HEK293 (cell line): ENCODE data around the gene MVB12B.

Experiments
- MYNN ChIP-seq: fragments of 450-650 bp; formaldehyde crosslinking; IDR thresholded peaks from 2 replicates; pipeline ENCODE4 v1.5.1; 2016; ENCODE audit warnings: missing biosample characterization, missing genetic modification characterization, borderline replicate concordance
- REPIN1 ChIP-seq: fragments of 450-650 bp; formaldehyde crosslinking; IDR thresholded peaks from 2 replicates; pipeline ENCODE4 v1.5.1; 2017; ENCODE audit warnings: missing biosample characterization, missing genetic modification characterization, low read depth
- ZBTB8A ChIP-seq: fragments of 450-650 bp; formaldehyde crosslinking; IDR thresholded peaks from 2 replicates; pipeline ENCODE4 v1.5.1; 2016; ENCODE audit warnings: missing biosample characterization, missing genetic modification characterization
- ZNF335 ChIP-seq: fragments of 450-650 bp; formaldehyde crosslinking; conservative IDR thresholded peaks from 2 replicates; pipeline ENCODE4 v1.5.1; 2016; ENCODE audit warnings: missing biosample characterization, missing genetic modification characterization
- ZNF521 ChIP-seq: fragments of 450-650 bp; formaldehyde crosslinking; IDR thresholded peaks from 2 replicates; pipeline ENCODE4 v1.5.1; 2017; ENCODE audit warnings: missing biosample characterization, mild to moderate bottlenecking, missing genetic modification characterization
- ZNF544 ChIP-seq: fragments of 450-650 bp; formaldehyde crosslinking; IDR thresholded peaks from 2 replicates; pipeline ENCODE4 v1.5.0; 2017; ENCODE audit warnings: missing biosample characterization, missing genetic modification characterization
- ZNF571 ChIP-seq: fragments of 450-650 bp; formaldehyde crosslinking; IDR thresholded peaks from 2 replicates; pipeline ENCODE4 v1.5.0; 2017; ENCODE audit warnings: missing biosample characterization, missing genetic modification characterization
- ZNF776 ChIP-seq: fragments of 450-650 bp; formaldehyde crosslinking; IDR thresholded peaks from 2 replicates; pipeline ENCODE4 v1.5.0; 2017; ENCODE audit warnings: missing biosample characterization, missing genetic modification characterization, borderline replicate concordance
- TF ChIP-seq, protein P1 (sequence below): fragments of 450-650 bp; formaldehyde crosslinking; IDR thresholded peaks from 2 replicates; pipeline ENCODE4 v1.5.1; 2016; ENCODE audit warnings: missing biosample characterization, missing genetic modification characterization
- TF ChIP-seq, protein P2 (sequence below): fragments of 450-650 bp; formaldehyde crosslinking; IDR thresholded peaks from 2 replicates; pipeline ENCODE4 v1.5.1; 2016; ENCODE audit warnings: missing biosample characterization, missing genetic modification characterization
- TF ChIP-seq, protein P3 (sequence below): fragments of 450-650 bp; formaldehyde crosslinking; IDR thresholded peaks from 2 replicates; pipeline ENCODE4 v1.5.1; 2016; ENCODE audit warnings: missing biosample characterization, missing genetic modification characterization
- TF ChIP-seq, protein P4 (sequence below): fragments of 450-650 bp; formaldehyde crosslinking; IDR thresholded peaks from 2 replicates; pipeline ENCODE4 v1.5.1; 2016; ENCODE audit warnings: missing biosample characterization, missing genetic modification characterization, borderline replicate concordance

DNA sequence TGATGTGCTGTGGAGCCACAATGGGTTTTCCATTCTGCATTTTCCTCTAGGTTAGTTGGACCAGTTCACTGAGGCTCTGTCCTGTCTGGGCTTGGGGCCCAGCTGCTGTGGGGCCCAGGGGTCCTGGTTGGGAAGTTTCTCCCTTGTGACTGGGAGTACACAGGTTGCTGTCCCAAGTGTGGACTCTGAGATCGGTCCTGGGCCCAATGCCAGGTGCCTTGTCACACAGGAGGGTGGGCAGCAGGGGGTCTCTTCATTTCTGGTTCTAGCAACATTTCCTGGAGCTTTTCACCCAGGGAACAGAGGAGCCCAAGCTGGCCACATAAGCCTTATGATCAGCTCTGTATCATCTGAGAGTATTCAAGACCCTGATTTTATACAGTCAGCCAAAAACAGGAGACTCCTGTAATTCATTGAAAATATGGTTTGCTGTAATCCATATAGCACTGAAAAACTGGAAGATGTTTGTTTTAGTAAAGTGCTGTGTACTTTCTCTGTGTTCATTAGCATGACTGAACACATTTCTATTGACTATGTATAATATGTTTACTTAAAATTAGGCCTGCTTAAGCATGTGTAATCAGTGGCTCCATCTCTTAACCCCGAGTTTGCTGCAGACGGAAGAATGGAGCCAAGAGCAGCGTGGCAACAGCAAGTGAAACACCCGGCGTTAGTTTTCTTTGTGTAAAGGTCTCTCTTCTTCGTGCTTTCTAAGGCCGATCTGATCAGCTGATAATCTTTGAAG is 62.5 kb downstream of the MVB12B start:
- TF ChIP-seq, protein P1, sequence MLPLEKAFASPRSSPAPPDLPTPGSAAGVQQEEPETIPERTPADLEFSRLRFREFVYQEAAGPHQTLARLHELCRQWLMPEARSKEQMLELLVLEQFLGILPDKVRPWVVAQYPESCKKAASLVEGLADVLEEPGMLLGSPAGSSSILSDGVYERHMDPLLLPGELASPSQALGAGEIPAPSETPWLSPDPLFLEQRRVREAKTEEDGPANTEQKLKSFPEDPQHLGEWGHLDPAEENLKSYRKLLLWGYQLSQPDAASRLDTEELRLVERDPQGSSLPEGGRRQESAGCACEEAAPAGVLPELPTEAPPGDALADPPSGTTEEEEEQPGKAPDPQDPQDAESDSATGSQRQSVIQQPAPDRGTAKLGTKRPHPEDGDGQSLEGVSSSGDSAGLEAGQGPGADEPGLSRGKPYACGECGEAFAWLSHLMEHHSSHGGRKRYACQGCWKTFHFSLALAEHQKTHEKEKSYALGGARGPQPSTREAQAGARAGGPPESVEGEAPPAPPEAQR (tag by site-specific recombination): no peak
- TF ChIP-seq, protein P2, sequence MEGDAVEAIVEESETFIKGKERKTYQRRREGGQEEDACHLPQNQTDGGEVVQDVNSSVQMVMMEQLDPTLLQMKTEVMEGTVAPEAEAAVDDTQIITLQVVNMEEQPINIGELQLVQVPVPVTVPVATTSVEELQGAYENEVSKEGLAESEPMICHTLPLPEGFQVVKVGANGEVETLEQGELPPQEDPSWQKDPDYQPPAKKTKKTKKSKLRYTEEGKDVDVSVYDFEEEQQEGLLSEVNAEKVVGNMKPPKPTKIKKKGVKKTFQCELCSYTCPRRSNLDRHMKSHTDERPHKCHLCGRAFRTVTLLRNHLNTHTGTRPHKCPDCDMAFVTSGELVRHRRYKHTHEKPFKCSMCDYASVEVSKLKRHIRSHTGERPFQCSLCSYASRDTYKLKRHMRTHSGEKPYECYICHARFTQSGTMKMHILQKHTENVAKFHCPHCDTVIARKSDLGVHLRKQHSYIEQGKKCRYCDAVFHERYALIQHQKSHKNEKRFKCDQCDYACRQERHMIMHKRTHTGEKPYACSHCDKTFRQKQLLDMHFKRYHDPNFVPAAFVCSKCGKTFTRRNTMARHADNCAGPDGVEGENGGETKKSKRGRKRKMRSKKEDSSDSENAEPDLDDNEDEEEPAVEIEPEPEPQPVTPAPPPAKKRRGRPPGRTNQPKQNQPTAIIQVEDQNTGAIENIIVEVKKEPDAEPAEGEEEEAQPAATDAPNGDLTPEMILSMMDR (tag by site-specific recombination): no peak
- TF ChIP-seq ZNF776 (tag by site-specific recombination) (no peak), ZNF544 (tag by site-specific recombination) (no peak), ZNF521 (tag by site-specific recombination) (no peak), ZNF335 (tag by site-specific recombination) (no peak), MYNN (tag by site-specific recombination) (no peak), ZNF571 (tag by site-specific recombination) (no peak), ZBTB8A (no peak), REPIN1 (tag by site-specific recombination) (no peak)
- TF ChIP-seq, protein P3, sequence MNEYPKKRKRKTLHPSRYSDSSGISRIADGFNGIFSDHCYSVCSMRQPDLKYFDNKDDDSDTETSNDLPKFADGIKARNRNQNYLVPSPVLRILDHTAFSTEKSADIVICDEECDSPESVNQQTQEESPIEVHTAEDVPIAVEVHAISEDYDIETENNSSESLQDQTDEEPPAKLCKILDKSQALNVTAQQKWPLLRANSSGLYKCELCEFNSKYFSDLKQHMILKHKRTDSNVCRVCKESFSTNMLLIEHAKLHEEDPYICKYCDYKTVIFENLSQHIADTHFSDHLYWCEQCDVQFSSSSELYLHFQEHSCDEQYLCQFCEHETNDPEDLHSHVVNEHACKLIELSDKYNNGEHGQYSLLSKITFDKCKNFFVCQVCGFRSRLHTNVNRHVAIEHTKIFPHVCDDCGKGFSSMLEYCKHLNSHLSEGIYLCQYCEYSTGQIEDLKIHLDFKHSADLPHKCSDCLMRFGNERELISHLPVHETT: no peak
- TF ChIP-seq, protein P4, sequence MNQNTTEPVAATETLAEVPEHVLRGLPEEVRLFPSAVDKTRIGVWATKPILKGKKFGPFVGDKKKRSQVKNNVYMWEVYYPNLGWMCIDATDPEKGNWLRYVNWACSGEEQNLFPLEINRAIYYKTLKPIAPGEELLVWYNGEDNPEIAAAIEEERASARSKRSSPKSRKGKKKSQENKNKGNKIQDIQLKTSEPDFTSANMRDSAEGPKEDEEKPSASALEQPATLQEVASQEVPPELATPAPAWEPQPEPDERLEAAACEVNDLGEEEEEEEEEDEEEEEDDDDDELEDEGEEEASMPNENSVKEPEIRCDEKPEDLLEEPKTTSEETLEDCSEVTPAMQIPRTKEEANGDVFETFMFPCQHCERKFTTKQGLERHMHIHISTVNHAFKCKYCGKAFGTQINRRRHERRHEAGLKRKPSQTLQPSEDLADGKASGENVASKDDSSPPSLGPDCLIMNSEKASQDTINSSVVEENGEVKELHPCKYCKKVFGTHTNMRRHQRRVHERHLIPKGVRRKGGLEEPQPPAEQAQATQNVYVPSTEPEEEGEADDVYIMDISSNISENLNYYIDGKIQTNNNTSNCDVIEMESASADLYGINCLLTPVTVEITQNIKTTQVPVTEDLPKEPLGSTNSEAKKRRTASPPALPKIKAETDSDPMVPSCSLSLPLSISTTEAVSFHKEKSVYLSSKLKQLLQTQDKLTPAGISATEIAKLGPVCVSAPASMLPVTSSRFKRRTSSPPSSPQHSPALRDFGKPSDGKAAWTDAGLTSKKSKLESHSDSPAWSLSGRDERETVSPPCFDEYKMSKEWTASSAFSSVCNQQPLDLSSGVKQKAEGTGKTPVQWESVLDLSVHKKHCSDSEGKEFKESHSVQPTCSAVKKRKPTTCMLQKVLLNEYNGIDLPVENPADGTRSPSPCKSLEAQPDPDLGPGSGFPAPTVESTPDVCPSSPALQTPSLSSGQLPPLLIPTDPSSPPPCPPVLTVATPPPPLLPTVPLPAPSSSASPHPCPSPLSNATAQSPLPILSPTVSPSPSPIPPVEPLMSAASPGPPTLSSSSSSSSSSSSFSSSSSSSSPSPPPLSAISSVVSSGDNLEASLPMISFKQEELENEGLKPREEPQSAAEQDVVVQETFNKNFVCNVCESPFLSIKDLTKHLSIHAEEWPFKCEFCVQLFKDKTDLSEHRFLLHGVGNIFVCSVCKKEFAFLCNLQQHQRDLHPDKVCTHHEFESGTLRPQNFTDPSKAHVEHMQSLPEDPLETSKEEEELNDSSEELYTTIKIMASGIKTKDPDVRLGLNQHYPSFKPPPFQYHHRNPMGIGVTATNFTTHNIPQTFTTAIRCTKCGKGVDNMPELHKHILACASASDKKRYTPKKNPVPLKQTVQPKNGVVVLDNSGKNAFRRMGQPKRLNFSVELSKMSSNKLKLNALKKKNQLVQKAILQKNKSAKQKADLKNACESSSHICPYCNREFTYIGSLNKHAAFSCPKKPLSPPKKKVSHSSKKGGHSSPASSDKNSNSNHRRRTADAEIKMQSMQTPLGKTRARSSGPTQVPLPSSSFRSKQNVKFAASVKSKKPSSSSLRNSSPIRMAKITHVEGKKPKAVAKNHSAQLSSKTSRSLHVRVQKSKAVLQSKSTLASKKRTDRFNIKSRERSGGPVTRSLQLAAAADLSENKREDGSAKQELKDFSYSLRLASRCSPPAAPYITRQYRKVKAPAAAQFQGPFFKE (tag by site-specific recombination): no peak
